Smooth muscle cell of bladder (primary cell): ENCODE data around the gene DZANK1. TPM values are rescaled to one million over a fixed set of nuclear protein-coding genes. Genes with fewer than 3 reads are reported as not detected.

Source experiments
- total RNA-seq: library from RNA; depleted of rRNA; stranded (reverse); fragments of >200 nt; gene quantifications from 2 replicates; pipeline ENCODE4 v1.2.3, GENCODE V29; 2014

DZANK1 gene
- 0.83 and 0.85 TPM in 2 replicates for total RNA-seq

DNA sequence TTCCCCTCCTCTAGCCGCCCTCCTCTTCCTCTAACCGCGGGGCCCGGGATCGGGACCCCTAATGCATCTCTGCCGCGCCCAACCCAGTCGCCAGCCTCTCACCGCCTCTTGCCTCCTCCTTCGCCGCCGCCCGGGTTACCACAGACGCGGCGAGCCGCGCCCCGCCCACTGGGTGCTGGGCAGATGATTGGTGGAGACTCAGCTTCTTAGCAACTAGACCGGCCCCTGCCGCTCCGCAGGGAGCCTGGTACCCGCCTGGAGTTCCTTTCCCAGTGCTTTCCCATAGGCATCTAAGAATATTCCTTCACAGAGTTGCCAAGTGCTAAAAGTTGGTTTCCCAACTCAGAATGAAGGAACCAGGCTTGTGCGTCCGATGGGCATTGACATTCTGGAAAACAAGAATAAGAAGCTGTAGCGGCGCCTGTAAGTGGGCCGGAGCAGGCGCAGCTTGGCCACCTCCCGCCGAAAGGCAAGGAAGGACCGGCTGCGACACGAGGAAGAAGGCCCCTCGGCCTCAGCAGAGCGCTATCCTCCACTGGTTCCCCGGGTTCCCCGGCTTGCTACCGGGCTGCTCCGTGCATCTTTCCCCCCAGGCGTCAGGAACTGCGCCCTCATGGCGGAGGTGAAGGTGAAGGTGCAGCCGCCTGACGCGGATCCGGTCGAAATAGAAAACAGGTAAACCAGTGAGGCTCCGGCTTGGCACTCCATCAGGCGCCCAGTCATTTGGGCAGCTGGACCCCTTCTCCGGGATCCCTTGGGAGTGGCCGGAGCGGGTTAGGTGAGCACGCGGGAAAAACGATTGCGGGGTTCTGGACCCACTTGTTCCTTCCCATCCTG lies at the start of gene DZANK1, which contains the start of gene POLR3F:
Gene DZANK1 (minus strand): TSS at position 137 of the 837 bp plus-strand sequence. CDS start 1,672 bp downstream, outside the sequence.
Gene POLR3F (plus strand): TSS at position 497 of the 837 bp plus-strand sequence. CDS start 117 bp downstream, at position 614.

DNA sequence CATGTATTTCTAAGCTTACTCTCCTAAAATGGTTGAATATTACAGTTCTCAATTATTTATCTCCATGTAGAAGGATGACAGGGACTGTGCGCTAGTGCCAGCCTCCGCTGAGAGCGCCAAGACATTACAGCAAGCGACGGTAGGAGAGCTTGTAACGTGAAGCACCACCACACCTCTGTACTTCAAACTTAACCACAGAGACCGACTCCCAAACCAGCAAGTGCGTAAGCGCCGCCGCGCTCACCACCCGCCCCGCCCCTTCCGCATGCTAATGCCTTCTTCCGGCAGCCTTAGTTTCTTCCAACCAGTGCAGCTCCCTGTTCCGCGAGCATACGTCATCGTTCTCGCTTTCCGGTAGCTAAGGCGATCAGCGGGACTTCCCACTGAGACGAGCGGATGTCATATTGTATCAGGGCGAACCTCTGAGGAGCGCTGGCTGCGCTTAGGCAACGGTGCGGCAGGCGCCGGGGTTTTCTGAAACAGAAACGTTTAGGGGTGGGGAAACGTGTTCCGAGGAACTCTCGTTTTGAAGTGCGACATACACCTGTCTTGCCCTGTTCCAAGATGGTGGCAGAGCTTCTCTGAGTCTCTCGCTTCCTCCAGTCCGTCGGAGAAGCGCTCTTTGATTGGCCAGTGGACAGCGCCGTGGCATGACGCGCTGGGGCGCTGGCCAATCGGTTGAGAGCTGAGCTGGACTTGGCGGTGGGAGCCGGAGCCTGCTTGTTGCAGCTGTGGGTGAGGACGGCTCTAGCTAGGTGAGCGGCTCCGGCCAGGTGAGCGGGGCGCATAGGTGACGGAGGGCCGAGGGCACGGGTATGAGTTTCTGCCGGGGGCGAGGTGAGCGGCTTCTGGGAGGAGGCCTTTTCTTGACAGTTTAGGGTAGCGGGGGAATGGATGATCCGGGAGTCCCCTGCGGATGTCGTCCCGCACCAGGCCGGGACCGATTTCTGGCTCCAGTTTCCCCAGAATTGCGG lies 40.7 kb upstream of the DZANK1 start, which contains the start of gene SEC23B:
Gene SEC23B (plus strand): TSS at position 723 of the 974 bp plus-strand sequence. CDS start 2,896 bp downstream, outside the sequence.

GRCh38 chr20:18496740-18497592 lies 30.1 kb upstream of the DZANK1 start, which contains the start of gene RBBP9:
RBBP9 (minus strand) TSS chr20:18497225; CDS start chr20:18497167, 58 bp downstream.

Other genes starting within 250 kb of the DZANK1 start
- gene ZNF133, start 178.5 kb downstream of the DZANK1 start, total RNA-seq, result 23.8 and 25.3 TPM in 2 replicates
- gene POLR3F, start 360 bp upstream of the DZANK1 start, total RNA-seq, result 10.7 and 10.9 TPM in 2 replicates
- gene RBBP9, start 30.2 kb upstream of the DZANK1 start, total RNA-seq, result 9.0 and 9.4 TPM in 2 replicates
- gene SEC23B, start 40.9 kb upstream of the DZANK1 start, total RNA-seq, result 46.4 and 49.6 TPM in 2 replicates
- gene SMIM26, start 100.4 kb upstream of the DZANK1 start, total RNA-seq, result 95.9 and 129 TPM in 2 replicates
- gene DTD1, start 121.0 kb upstream of the DZANK1 start, total RNA-seq, result 54.7 and 84.1 TPM in 2 replicates